GM10248 (cell line): ENCODE results near the gene RNF144B.
"Not testable (repeated sequence)": the region's sequence is repeated elsewhere in the genome, so short reads cannot be mapped to it uniquely, and the experiment has no call there.

Experiments
- CTCF ChIA-PET: fragments of 300-600 bp; sonication (Branson Sonifier 250); formaldehyde crosslinking; extraction: SDS; loops from one replicate; lab custom pipeline; 2021; ENCODE audit warnings: antibody characterized with exemption; lab: Yijun Ruan, JAX
- POLR2A ChIA-PET: fragments of 350-650 bp; sonication (Branson Sonifier 250); formaldehyde crosslinking; extraction: SDS; loops from one replicate; lab custom pipeline; 2020; ENCODE audit warnings: antibody characterized with exemption; lab: Yijun Ruan, JAX
- DNase-seq: peaks from one replicate; pipeline ENCODE4 v3.0.0; 2012; ENCODE audit errors: extremely low spot score
- TF ChIP-seq, protein P1 (sequence below): IDR thresholded peaks from 2 replicates; pipeline ENCODE4 v1.5.1; 2012; ENCODE audit warnings: mild to moderate bottlenecking, low read depth; ENCODE audit errors: extremely low read depth, missing control alignments, control extremely low read depth

Gene RNF144B

DNA sequence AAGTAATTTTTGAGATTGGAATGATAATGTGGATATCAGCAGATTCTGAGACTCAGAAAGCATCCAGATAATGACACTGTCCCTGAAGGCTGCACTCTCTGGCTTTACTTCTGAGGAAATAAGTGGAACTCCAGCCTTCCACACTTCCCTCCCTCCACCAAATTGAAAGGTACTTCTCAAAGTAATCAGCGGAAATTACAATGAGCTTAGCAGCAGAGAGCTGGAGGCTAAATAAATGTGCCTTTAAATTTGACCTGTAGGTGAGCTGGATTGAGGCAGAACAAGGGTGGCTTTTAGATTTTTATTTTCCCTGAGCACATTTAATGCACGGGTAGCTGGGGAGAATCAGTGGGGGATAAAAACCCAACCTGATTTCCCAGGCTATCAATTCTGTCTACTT, 39.3 kb upstream of the RNF144B start:
- no peak for DNase-seq
- TF ChIP-seq, protein P1, sequence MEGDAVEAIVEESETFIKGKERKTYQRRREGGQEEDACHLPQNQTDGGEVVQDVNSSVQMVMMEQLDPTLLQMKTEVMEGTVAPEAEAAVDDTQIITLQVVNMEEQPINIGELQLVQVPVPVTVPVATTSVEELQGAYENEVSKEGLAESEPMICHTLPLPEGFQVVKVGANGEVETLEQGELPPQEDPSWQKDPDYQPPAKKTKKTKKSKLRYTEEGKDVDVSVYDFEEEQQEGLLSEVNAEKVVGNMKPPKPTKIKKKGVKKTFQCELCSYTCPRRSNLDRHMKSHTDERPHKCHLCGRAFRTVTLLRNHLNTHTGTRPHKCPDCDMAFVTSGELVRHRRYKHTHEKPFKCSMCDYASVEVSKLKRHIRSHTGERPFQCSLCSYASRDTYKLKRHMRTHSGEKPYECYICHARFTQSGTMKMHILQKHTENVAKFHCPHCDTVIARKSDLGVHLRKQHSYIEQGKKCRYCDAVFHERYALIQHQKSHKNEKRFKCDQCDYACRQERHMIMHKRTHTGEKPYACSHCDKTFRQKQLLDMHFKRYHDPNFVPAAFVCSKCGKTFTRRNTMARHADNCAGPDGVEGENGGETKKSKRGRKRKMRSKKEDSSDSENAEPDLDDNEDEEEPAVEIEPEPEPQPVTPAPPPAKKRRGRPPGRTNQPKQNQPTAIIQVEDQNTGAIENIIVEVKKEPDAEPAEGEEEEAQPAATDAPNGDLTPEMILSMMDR = no peak
- CTCF ChIA-PET = interaction anchor here (1.3 to 2.9 kb wide), 3 partner anchors 12 to 226 kb away, joined by 3 to 8 read pairs (median 4); partner anchors contain the start of gene NHLRC1
- POLR2A ChIA-PET = no interaction called here

DNA sequence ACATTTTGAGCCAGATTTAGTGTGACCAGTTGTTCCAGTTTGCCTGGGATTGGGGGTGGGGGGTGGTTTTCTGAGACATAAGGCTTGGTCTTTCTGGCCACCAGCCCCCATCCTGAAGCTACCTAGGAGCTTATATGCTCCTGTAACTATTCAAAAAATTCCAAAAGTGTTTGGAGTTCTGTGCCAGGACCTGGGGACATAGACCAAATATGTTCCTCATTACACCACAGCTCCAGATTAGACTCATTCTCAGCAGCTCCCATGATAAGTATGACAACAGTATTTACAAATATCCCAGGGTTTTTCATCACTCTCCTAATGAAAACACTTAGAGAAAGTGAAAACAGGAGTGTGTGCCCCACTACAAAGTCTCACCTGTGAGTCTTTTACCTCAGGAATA, 37.8 kb upstream of the RNF144B start:
- ChIA-PET POLR2A (no interaction called here), CTCF (no interaction called here)
- no peak for DNase-seq
- TF ChIP-seq, protein P1 = no peak

DNA sequence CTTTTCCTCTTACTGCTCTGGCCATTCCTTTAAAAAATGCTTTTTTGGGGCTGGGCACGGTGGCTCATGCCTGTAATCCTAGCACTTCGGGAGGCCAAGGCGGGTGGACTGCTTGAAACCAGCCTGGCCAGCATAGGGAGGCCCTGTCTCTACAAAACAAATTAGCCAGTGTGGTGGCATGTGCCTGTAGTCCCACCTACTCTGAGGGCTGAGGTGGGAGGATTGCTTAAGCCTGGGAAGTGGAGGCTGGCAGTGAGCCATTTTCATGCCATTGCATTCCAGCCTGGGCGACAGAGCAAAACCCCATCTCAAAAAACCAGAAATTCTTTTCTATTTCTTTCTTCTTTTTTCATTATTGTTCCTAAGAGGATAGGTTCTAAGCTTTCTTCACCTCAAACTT, 36.9 kb upstream of the RNF144B start:
- POLR2A ChIA-PET = no interaction called here
- CTCF ChIA-PET = no interaction called here
- no peak for DNase-seq
- TF ChIP-seq, protein P1 = no peak

DNA sequence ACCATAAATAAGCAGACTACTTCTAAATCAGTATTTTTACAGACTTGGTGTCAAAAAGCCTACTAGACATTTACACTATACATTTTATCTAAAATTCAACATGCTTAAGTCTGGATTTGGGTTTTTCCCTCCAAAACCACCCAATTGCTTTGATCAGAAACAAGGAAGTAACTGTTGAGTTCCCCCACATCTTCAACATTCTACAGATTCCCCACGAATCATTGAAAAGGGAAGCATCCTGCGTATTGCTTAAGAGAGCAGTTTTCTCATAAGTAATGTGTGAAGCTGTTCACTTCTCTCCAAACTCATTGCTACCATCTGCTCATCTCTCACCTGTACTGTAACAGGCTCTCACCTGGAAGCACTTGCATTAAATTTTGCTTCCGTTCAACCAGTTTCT, 36.4 kb upstream of the RNF144B start:
- DNase-seq = no peak
- POLR2A ChIA-PET = no interaction called here
- CTCF ChIA-PET = no interaction called here
- TF ChIP-seq, protein P1 = no peak

DNA sequence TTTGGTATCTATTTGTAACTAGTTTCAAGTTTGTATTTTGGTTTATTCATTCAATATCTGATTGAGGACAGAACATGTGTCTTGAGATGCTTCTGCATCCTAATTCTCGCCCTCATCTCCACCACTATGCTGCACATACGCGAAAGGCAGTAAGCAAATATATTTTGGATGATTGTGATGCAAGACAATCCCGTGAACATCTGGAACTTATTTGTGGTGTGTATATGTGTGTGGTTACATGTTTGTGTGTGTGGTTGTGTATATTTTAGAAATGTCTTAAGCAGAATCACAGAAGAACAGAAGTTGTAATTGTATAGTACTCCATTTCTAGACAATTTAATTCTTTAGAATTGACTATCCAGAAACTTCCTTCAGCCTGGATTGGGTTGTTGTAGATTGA, 35.1 kb upstream of the RNF144B start:
- POLR2A ChIA-PET = no interaction called here
- TF ChIP-seq, protein P1 = no peak
- DNase-seq = no peak
- CTCF ChIA-PET = no interaction called here

DNA sequence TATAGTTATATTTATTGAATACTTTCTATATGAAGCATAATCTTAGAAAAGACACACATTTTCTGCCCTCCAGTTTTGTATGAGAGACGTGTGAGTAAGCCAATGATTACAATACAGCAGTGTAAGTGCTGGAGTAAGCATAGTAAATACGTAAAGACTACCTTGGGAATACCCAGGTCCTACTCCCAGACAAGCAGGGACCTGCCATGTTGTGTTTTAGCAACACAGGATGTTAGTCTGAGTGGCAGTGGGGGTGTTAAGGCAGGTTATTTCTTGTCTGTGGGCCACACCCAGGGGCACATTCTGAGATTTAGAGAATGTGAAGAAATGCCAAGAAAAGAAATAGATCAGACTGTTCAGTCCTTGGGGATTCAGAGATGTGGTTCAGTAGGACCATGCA, 34.3 kb upstream of the RNF144B start:
- DNase-seq = no peak
- CTCF ChIA-PET = no interaction called here
- TF ChIP-seq, protein P1 = no peak
- POLR2A ChIA-PET = no interaction called here

DNA sequence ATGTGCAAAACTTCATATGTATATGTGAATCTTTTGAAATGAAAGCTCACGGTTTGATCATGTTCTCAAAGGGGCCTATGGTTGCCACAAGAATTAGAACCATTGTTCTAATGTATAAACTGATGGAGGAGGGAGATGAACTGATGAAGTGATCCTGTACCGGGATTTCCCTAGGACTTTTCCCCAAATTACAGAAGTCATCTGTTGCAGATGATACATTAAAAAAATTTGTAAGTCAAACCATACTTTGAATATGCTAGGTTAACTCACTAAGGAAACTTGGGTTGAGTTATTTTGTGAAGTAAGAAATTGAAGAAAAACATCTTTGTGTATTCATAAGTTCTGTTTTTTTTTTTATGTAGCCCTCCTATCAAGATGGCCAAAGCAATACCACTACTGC, 33.9 kb upstream of the RNF144B start:
- DNase-seq = no peak
- TF ChIP-seq, protein P1 = no peak
- ChIA-PET POLR2A (no interaction called here), CTCF (no interaction called here)

DNA sequence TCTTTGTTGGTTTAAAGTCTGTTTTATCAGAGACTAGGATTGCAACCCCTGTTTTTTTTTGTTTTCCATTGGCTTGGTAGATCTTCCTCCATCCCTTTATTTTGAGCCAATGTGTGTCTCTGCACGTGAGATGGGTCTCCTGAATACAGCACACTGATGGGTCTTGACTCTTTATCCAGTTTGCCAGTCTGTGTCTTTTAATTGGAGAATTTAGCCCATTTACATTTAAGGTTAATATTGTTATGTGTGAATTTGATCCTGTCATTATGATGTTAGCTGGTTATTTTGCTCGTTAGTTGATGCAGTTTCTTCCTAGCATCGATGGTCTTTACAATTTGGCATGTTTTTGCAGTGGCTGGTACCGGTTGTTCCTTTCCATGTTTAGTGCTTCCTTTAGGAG, 29.6 kb upstream of the RNF144B start:
- DNase-seq, CTCF ChIA-PET, POLR2A ChIA-PET: not testable (repeated sequence)
